ENCODE data around the gene UMAD1.

The UMAD1 gene

DNA sequence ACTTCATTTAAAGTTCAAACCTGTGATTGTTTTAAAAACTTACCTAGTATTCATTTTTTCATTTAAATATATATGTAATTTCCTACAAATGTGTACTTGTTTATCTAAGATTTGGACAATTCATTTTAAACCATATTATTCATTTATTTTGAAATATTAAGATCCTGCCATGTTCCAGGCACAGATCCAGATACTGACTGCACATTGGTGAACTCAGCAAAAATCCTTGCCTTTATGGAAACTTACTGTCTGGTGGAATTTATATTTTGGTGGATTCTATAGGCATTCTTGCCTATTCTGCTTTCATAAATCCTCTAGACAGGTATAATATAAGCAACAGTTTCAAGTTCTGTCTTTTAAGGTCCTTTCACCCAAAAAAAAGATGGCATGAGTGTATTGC is 126.1 kb downstream of the UMAD1 start:
- POLR2A ChIA-PET (ENCODE audit: low non-redundant PET) = no interaction called here
- CTCF ChIA-PET = interaction anchor here (0.6 kb wide), 1 partner anchor 1191 kb away, joined by 4 read pairs; no protein-coding TSS in a partner anchor
- TF ChIP-seq, protein P1, sequence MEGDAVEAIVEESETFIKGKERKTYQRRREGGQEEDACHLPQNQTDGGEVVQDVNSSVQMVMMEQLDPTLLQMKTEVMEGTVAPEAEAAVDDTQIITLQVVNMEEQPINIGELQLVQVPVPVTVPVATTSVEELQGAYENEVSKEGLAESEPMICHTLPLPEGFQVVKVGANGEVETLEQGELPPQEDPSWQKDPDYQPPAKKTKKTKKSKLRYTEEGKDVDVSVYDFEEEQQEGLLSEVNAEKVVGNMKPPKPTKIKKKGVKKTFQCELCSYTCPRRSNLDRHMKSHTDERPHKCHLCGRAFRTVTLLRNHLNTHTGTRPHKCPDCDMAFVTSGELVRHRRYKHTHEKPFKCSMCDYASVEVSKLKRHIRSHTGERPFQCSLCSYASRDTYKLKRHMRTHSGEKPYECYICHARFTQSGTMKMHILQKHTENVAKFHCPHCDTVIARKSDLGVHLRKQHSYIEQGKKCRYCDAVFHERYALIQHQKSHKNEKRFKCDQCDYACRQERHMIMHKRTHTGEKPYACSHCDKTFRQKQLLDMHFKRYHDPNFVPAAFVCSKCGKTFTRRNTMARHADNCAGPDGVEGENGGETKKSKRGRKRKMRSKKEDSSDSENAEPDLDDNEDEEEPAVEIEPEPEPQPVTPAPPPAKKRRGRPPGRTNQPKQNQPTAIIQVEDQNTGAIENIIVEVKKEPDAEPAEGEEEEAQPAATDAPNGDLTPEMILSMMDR (conservative IDR thresholded peaks at IDR 0.05; ENCODE audit: low read depth) = no peak
- DNase-seq (ENCODE audit: low spot score) = no peak
- H3K27ac ChIP-seq = no peak overlapping the region

- no peak overlapping the region for H3K27ac ChIP-seq
- no peak for DNase-seq (ENCODE audit: low spot score)
- CTCF ChIA-PET = interaction anchor here (0.6 kb wide), 1 partner anchor 57 kb away, joined by 4 read pairs; no protein-coding TSS in a partner anchor
- TF ChIP-seq, protein P1 (conservative IDR thresholded peaks at IDR 0.05; ENCODE audit: low read depth) = no peak
- POLR2A ChIA-PET (ENCODE audit: low non-redundant PET) = no interaction called here
Observed at GRCh38 chr7:7768977-7769709, 128.6 kb downstream of the UMAD1 start.

GRCh38 chr7:7769710-7770627 is 129.4 kb downstream of the UMAD1 start:
- H3K27ac ChIP-seq = no peak overlapping the region
- POLR2A ChIA-PET (ENCODE audit: low non-redundant PET) = no interaction called here
- TF ChIP-seq, protein P1 (conservative IDR thresholded peaks at IDR 0.05; ENCODE audit: low read depth) = no peak
- DNase-seq (ENCODE audit: low spot score) = no peak
- CTCF ChIA-PET = no interaction called here

GRCh38 chr7:7771452-7771851 is 130.9 kb downstream of the UMAD1 start:
- TF ChIP-seq, protein P1 (conservative IDR thresholded peaks at IDR 0.05; ENCODE audit: low read depth) = no peak
- POLR2A ChIA-PET (ENCODE audit: low non-redundant PET) = no interaction called here
- DNase-seq (ENCODE audit: low spot score) = no peak
- H3K27ac ChIP-seq = no peak overlapping the region; the same call in 1 of the 2 replicates
- CTCF ChIA-PET = no interaction called here

GRCh38 chr7:7772397-7772821 is 131.9 kb downstream of the UMAD1 start:
- TF ChIP-seq, protein P1 (conservative IDR thresholded peaks at IDR 0.05; ENCODE audit: low read depth) = no peak
- peak; percentile 77 for DNase-seq (ENCODE audit: low spot score)
- H3K27ac ChIP-seq = no peak overlapping the region
- POLR2A ChIA-PET (ENCODE audit: low non-redundant PET) = no interaction called here
- CTCF ChIA-PET = no interaction called here
